Retina (tissue), 1 donor: Measurements from ENCODE around the gene DPP6.

Experiments
- DNase-seq: peaks from one replicate; pipeline ENCODE4 v3.0.0-alpha.2; 2016

The DPP6 gene

GRCh38 chr7:154903083-154903731 lies 851.0 kb downstream of the DPP6 start:
- peak; percentile 60 for DNase-seq

- DNase-seq: peak; percentile 48
Measured at GRCh38 chr7:154905146-154905545, 852.9 kb downstream of the DPP6 start.

GRCh38 chr7:154905615-154906014 lies 853.4 kb downstream of the DPP6 start:
- no peak for DNase-seq

- DNase-seq: no peak
Measured at GRCh38 chr7:154906201-154906600, 854.0 kb downstream of the DPP6 start.

- no peak for DNase-seq
Measured at GRCh38 chr7:154906736-154907355, 854.6 kb downstream of the DPP6 start.

GRCh38 chr7:154907651-154908620 lies 855.7 kb downstream of the DPP6 start:
- no peak for DNase-seq

GRCh38 chr7:154909241-154910105 lies 857.3 kb downstream of the DPP6 start:
- DNase-seq: no peak

GRCh38 chr7:154910125-154910524 lies 857.9 kb downstream of the DPP6 start:
- no peak for DNase-seq

- no peak for DNase-seq
Measured at GRCh38 chr7:154910977-154911376, 858.8 kb downstream of the DPP6 start.

- DNase-seq: no peak
Measured at GRCh38 chr7:154911411-154911810, 859.2 kb downstream of the DPP6 start.

GRCh38 chr7:154911862-154912455 lies 859.8 kb downstream of the DPP6 start:
- no peak for DNase-seq

GRCh38 chr7:154912871-154913637 lies 860.9 kb downstream of the DPP6 start:
- DNase-seq: no peak

GRCh38 chr7:154913638-154914307 lies 861.6 kb downstream of the DPP6 start:
- DNase-seq: peak; percentile 94

GRCh38 chr7:154914308-154914995 lies 862.3 kb downstream of the DPP6 start:
- DNase-seq: peak; percentile 67

- DNase-seq: peak; percentile 62
Measured at GRCh38 chr7:154914996-154915380, 862.8 kb downstream of the DPP6 start.

GRCh38 chr7:154915600-154915999 lies 863.4 kb downstream of the DPP6 start:
- no peak for DNase-seq

- no peak for DNase-seq
Measured at GRCh38 chr7:154916381-154916780, 864.2 kb downstream of the DPP6 start.

GRCh38 chr7:154916856-154917807 lies 864.9 kb downstream of the DPP6 start:
- no peak for DNase-seq

- no peak for DNase-seq
Measured at GRCh38 chr7:154917808-154918160, 865.6 kb downstream of the DPP6 start.
